Fibroblast of lung (primary cell): ENCODE measurements around the gene SLMAP. TPM values are rescaled to one million over a fixed set of nuclear protein-coding genes. Genes with fewer than 3 reads are reported as not detected.

Source experiments
- DNase-seq, 2 donors: peaks; one replicate each; pipeline versions ENCODE4 v3.0.0 to v3.0.0-alpha.2; 2010; ENCODE audit warnings: low read depth in 2 of 2
- H2AFZ ChIP-seq: 2 replicates; pipeline ENCODE4 v1.5.1; 2012; ENCODE audit warnings: low read length, control low read depth, inconsistent platforms
- H3K27ac ChIP-seq: 2 replicates; pipeline ENCODE4 v1.5.1; 2011; ENCODE audit warnings: low read length, control low read depth; ENCODE audit not compliant: insufficient read depth
- H3K27me3 ChIP-seq: 2 replicates; pipeline ENCODE4 v1.5.1; 2011; ENCODE audit warnings: mild to moderate bottlenecking, low read length; ENCODE audit not compliant: control insufficient read depth, insufficient read depth
- H3K36me3 ChIP-seq: 2 replicates; pipeline ENCODE4 v1.5.1; 2011; ENCODE audit warnings: low read length; ENCODE audit not compliant: control insufficient read depth, insufficient read depth
- H3K4me1 ChIP-seq: 2 replicates; pipeline ENCODE4 v1.5.1; 2011; ENCODE audit warnings: low read length; ENCODE audit not compliant: control insufficient read depth, insufficient read depth; ENCODE audit errors: extremely low read depth
- H3K4me2 ChIP-seq: 2 replicates; pipeline ENCODE4 v1.5.1; 2011; ENCODE audit warnings: low read length, control low read depth; ENCODE audit not compliant: insufficient read depth; ENCODE audit errors: extremely low read depth
- H3K4me3 ChIP-seq, 4 experiments: fragments of 200-600 bp in 1 of 4; sonication (generic) in 1 of 4; replicated peaks in 1 of 4; 2 replicates each; pipeline ENCODE4 v1.5.1; 2011 to 2016; ENCODE audit warnings: low read length in 4 of 4, low read depth in 3 of 4, mild to moderate bottlenecking in 3 of 4, control low read depth in 2 of 4, inconsistent platforms in 1 of 4, mixed read lengths in 1 of 4; ENCODE audit not compliant: insufficient read depth in 1 of 4; ENCODE audit errors: control extremely low read depth in 1 of 4
- H3K79me2 ChIP-seq: 2 replicates; pipeline ENCODE4 v1.5.1; 2012; ENCODE audit warnings: mild to moderate bottlenecking, low read length, inconsistent platforms; ENCODE audit not compliant: control insufficient read depth, insufficient read depth
- H3K9ac ChIP-seq: 2 replicates; pipeline ENCODE4 v1.5.1; 2011; ENCODE audit warnings: mild to moderate bottlenecking, low read length, control low read depth; ENCODE audit not compliant: insufficient read depth
- H3K9me3 ChIP-seq: 2 replicates; pipeline ENCODE4 v1.5.1; 2012; ENCODE audit warnings: low read depth, low read length; ENCODE audit not compliant: control insufficient read depth, insufficient read depth
- H4K20me1 ChIP-seq: 2 replicates; pipeline ENCODE4 v1.5.1; 2011; ENCODE audit warnings: low read length; ENCODE audit not compliant: control insufficient read depth, insufficient read depth; ENCODE audit errors: extremely low read depth
- CTCF ChIP-seq, 2 donors: IDR thresholded peaks in 1 of 2; conservative IDR thresholded peaks in 1 of 2; 1 replicate in 1 of 2; 2 replicates in 1 of 2; pipeline ENCODE4 v1.5.1; 2011 to 2012; ENCODE audit warnings: low read length in 2 of 2, control low read depth in 1 of 2, inconsistent platforms in 1 of 2, low read depth in 1 of 2, mild to moderate bottlenecking in 1 of 2
- EZH2 ChIP-seq: IDR thresholded peaks from 2 replicates; pipeline ENCODE4 v1.5.1; 2012; ENCODE audit warnings: low read length, control low read depth, mild to moderate bottlenecking; ENCODE audit errors: missing control alignments
- polyA plus RNA-seq, 2 donors: library from polyadenylated mRNA; depleted of rRNA in 1 of 2; stranded (reverse) in 1 of 2; unstranded in 1 of 2; fragments of >200 nt; gene quantifications; 2 replicates each; pipeline ENCODE4 v1.2.1, GENCODE V29; 2011 to 2012; ENCODE audit warnings: missing spikeins in 1 of 2
- total RNA-seq: library from RNA; depleted of rRNA; stranded (reverse); fragments of >200 nt; gene quantifications from 2 replicates; pipeline ENCODE4 v1.2.1, GENCODE V29; 2014

SLMAP gene
- total and polyA plus RNA-seq, 2 donors (not counting 1 experiment from before 2014, with no cell fraction given): 35.3 to 55.5 TPM

- Histone ChIP-seq H4K20me1 (no peaks in the 10 kb centered on the region), H3K79me2 (no peaks in the 10 kb centered on the region)
- DNase-seq: peak in 1 of 2 donors; percentile 78
Measured at GRCh38 chr3:57729334-57730045, 26.6 kb upstream of the SLMAP start.

GRCh38 chr3:57730682-57731081 is 25.4 kb upstream of the SLMAP start:
- Histone ChIP-seq H2AFZ (no peak overlapping the region), H3K9ac (no peak overlapping the region), H3K79me2 (no peaks in the 10 kb centered on the region), H3K27me3 (no peaks in the 10 kb centered on the region), H3K4me1 (no peaks in the 10 kb centered on the region), H4K20me1 (no peaks in the 10 kb centered on the region), H3K9me3 (no peaks in the 10 kb centered on the region), H3K36me3 (no peaks in the 10 kb centered on the region), H3K27ac (no peak overlapping the region), H3K4me2 (no peak overlapping the region), H3K4me3 (no peak overlapping the region)
- DNase-seq: no peak
- TF ChIP-seq EZH2: no peak
- TF ChIP-seq CTCF (conservative IDR thresholded peaks at IDR 0.05 in 1 of 2, IDR thresholded peaks at IDR 0.05 in 1 of 2; ENCODE audit: low read depth in 1 of 2, low read length in 2 of 2): no peak

More at GRCh38 chr3:57729334-57730045, 26.6 kb upstream of the SLMAP start:
- Histone ChIP-seq H3K4me3 (no peak overlapping the region), H3K9ac (no peak overlapping the region), H3K36me3 (no peaks in the 10 kb centered on the region), H3K27me3 (no peaks in the 10 kb centered on the region), H3K4me2 (no peak overlapping the region), H3K9me3 (no peaks in the 10 kb centered on the region), H3K27ac (no peak overlapping the region), H2AFZ (no peak overlapping the region), H3K4me1 (no peaks in the 10 kb centered on the region)
- TF ChIP-seq CTCF (conservative IDR thresholded peaks at IDR 0.05 in 1 of 2, IDR thresholded peaks at IDR 0.05 in 1 of 2; ENCODE audit: low read depth in 1 of 2, low read length in 2 of 2): no peak
- TF ChIP-seq EZH2: no peak

GRCh38 chr3:57731311-57731710 is 24.8 kb upstream of the SLMAP start:
- Histone ChIP-seq H3K4me2 (no peak overlapping the region), H4K20me1 (no peaks in the 10 kb centered on the region), H3K4me3 (no peak overlapping the region), H3K27me3 (no peaks in the 10 kb centered on the region), H3K27ac (no peak overlapping the region), H3K9me3 (no peaks in the 10 kb centered on the region), H3K79me2 (no peaks in the 10 kb centered on the region), H2AFZ (no peak overlapping the region), H3K4me1 (no peaks in the 10 kb centered on the region), H3K36me3 (no peaks in the 10 kb centered on the region), H3K9ac (no peak overlapping the region)
- no peak for TF ChIP-seq EZH2
- TF ChIP-seq CTCF (conservative IDR thresholded peaks at IDR 0.05 in 1 of 2, IDR thresholded peaks at IDR 0.05 in 1 of 2; ENCODE audit: low read depth in 1 of 2, low read length in 2 of 2): no peak
- peak in 1 of 2 donors; percentile 60 for DNase-seq
